Gastrocnemius medialis (tissue), 4 donors: ENCODE data around the gene MFSD2B.

ENCODE experiments used
- CTCF ChIP-seq, 5 experiments: fragments of 450-650 bp in 3 of 5; fragments of 200-600 bp in 2 of 5; sonication (generic) in 2 of 5; IDR thresholded peaks in 4 of 5; conservative IDR thresholded peaks in 1 of 5; 1 replicate in 4 of 5; 2 replicates in 1 of 5; pipeline ENCODE4 v1.5.1; 2016 to 2019; ENCODE audit warnings: antibody characterized with exemption in 5 of 5, mild to moderate bottlenecking in 3 of 5, moderate library complexity in 3 of 5
- POLR2A ChIP-seq, 2 donors: fragments of 450-650 bp; IDR thresholded peaks; one replicate each; pipeline ENCODE4 v1.6.1; 2017; ENCODE audit warnings: antibody characterized with exemption in 2 of 2, mild to moderate bottlenecking in 2 of 2, moderate library complexity in 2 of 2

GRCh38 chr2:24009367-24009679 is 562 bp upstream of the MFSD2B start:
- TF ChIP-seq CTCF (IDR thresholded peaks at IDR 0.05 in 4 of 5, conservative IDR thresholded peaks at IDR 0.05 in 1 of 5) (no peak), POLR2A (IDR thresholded peaks at IDR 0.05) (no peak)
